ENCODE measurements around the gene ZNF335.

The ZNF335 gene

GRCh38 chr20:45949542-45950329 is 22.3 kb downstream of the ZNF335 start:
- no peak for DNase-seq

GRCh38 chr20:45948742-45949541 is 23.1 kb downstream of the ZNF335 start:
- DNase-seq: no peak

- DNase-seq: no peak
Measured at GRCh38 chr20:45948261-45948733, 23.7 kb downstream of the ZNF335 start.

GRCh38 chr20:45947110-45947866 is 24.7 kb downstream of the ZNF335 start:
- DNase-seq: no peak

GRCh38 chr20:45946149-45946970 is 25.6 kb downstream of the ZNF335 start:
- DNase-seq: no peak

GRCh38 chr20:45945678-45946148 is 26.3 kb downstream of the ZNF335 start:
- DNase-seq: no peak

- DNase-seq: no peak
Measured at GRCh38 chr20:45944965-45945677, 26.9 kb downstream of the ZNF335 start.

GRCh38 chr20:45944151-45944964 is 27.6 kb downstream of the ZNF335 start:
- DNase-seq: no peak

- no peak for DNase-seq
Measured at GRCh38 chr20:45943613-45944012, 28.4 kb downstream of the ZNF335 start.

- no peak for DNase-seq
Measured at GRCh38 chr20:45940469-45940868, 31.5 kb downstream of the ZNF335 start.

GRCh38 chr20:45940053-45940452 is 31.9 kb downstream of the ZNF335 start:
- DNase-seq: no peak

GRCh38 chr20:45938727-45939438 is 33.1 kb downstream of the ZNF335 start:
- DNase-seq: no peak

GRCh38 chr20:45937765-45938164 is 34.2 kb downstream of the ZNF335 start:
- DNase-seq: no peak

GRCh38 chr20:45935416-45936046 is 36.5 kb downstream of the ZNF335 start:
- no peak for DNase-seq

- DNase-seq: peak; percentile 96
Measured at GRCh38 chr20:45934586-45935415, 37.2 kb downstream of the ZNF335 start, which contains the start of gene PCIF1. PCIF1 (plus strand) TSS chr20:45934683; CDS start chr20:45939000, 4,317 bp downstream.

GRCh38 chr20:45934046-45934585 is 37.9 kb downstream of the ZNF335 start:
- peak; percentile 56 for DNase-seq

GRCh38 chr20:45933266-45934045 is 38.5 kb downstream of the ZNF335 start:
- DNase-seq: peak; percentile 59

Data from NCI-H774 (cell line).